Measurements from ENCODE around the gene TAF7L. TPM values are rescaled to one million over a fixed set of nuclear protein-coding genes. Genes with fewer than 3 reads are reported as not detected.
"Not testable (repeated sequence)": the region's sequence is repeated elsewhere in the genome, so short reads cannot be mapped to it uniquely, and the experiment has no call there.

The TAF7L gene, protein sequence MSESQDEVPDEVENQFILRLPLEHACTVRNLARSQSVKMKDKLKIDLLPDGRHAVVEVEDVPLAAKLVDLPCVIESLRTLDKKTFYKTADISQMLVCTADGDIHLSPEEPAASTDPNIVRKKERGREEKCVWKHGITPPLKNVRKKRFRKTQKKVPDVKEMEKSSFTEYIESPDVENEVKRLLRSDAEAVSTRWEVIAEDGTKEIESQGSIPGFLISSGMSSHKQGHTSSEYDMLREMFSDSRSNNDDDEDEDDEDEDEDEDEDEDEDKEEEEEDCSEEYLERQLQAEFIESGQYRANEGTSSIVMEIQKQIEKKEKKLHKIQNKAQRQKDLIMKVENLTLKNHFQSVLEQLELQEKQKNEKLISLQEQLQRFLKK
- 0.10 TPM in 1 of 2 replicates, not detected in the other for total RNA-seq

DNA sequence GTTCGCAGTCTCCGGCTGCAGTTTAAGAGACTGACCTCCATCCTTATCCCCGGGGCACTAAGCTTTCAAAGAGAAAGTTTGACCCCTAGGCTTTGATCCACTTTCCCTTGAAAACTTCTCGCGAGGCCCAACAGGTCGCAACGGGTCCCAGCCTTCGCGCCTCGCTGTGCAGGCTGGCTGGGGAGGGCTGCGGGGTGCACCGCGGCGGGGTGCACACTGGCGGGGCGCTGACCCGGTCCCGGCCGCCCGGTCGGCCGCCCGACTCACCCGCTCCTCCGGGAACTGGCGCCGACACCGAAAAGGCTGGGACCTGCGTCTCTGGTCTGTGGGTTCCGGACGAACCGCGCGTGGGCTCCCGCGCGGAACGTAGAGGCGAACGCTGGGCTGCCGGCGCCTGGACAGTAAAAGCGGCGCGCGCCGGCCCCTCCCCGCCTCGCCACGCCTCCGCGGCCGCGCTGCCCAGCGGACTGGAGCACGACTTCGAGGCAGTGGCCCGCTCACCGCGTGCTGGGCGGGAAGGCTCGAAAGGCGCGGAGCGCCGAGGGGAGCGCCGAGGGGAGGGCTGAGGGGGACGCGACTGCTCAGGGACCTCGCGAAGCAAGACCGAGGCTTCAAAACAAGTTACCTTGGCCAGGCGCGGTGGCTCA, at the start of gene TAF7L:
Gene TAF7L, minus strand, starts transcription at position 378 of the 647 bp plus-strand sequence. CDS start 3,791 bp downstream, outside the sequence.
- DNase-seq (ENCODE audit: low read depth) = no peak

DNA sequence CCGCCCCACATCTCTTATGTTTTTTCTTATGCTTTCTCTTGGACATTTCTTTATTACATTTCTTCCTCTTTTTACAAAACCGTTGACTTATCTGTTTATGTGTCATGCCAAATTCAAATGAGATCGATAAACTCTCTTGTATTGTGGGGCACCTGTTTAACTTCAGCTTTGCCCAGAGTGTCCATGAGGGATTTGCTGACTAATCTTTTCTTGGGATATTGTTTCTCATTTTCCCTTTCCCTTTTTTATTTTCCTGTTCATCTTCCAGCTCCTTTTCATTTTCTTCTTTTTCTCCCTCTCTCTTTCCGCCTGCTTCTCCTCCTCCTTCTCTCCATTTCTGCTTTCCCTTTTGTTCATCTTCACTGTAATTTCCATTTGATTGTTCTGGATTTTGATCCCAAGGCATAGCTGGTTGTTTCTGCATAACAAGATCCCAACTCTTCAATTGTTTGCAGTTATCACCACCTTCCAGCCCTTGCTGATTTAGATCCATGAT, 46.7 kb upstream of the TAF7L start:
- no peak for DNase-seq (ENCODE audit: low read depth)

DNA sequence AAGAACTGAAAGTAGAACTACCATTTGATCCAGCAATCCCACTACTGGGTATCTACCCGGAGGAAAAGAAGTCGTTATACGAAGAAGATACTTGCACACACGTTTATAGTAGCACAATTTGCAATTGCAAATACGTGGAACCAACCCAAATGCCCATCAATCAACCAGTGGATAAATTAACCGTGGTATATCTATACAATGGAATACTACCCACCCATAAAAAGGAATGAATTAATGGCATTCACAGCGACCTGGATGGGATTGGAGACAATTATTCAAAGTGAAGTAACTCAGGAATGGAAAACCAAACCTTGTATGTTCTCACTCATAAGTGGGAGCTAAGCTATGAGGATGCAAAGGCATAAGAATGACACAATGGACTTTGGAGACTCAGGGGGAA, 43.2 kb upstream of the TAF7L start:
- not testable (repeated sequence) for DNase-seq (ENCODE audit: low read depth)

DNA sequence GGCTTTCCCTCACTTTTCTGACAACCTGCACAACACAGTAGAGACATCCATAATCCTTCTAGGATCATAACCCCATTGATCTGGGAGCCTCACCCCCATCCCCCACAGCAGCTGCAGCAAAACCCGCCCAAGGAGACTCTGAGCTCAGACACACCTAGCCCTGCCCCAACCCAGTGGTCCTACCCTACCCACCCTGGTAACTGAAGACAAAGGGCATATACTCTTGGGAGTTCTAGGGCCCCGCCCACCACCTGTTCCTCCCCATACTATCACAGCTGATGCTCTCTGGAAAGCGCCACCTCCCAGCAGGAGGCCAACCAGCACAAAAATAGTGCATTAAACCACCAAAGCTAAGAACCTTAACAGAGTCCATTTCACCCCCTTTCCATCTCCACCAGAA, 35.5 kb upstream of the TAF7L start:
- DNase-seq (ENCODE audit: low read depth) = not testable (repeated sequence)

DNA sequence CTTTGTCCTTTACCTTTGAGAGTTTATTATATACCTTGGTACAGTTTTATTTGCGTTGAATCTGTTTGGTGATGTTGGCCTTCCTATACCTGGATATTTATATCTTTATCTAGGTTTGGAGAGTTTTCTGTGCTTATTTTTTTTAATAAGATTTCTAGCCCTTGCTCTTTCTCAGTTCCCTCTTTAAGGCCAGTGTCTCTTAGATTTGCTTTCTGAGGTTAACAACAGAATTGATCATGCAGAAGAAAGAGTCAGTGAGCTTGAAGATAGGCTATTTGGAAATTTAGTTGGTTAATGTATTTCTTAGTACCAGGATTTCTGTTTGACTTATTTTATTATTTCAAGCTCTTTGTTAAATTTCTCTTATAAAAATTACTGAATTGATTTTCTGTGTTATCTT, 12.7 kb upstream of the TAF7L start:
- no peak for DNase-seq (ENCODE audit: low read depth)

DNA sequence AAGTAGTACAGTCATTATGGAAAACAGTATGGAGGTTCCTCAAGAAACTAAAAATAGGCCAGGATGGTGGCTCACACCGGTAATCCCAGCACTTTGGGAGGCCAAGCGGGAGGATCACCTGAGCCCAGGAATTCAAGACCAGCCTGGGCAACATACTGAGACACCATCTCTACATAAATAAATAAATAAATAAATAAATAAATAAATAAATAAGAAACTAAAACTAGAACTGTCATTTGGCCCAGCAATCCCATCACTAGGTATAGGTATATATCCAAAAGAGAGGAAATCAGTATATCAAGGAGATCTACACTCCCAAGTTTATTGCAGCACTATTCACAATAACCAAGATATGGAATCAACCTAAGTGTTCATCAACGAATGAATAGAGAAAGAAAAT, 4.5 kb upstream of the TAF7L start:
- not testable (repeated sequence) for DNase-seq (ENCODE audit: low read depth)

DNA sequence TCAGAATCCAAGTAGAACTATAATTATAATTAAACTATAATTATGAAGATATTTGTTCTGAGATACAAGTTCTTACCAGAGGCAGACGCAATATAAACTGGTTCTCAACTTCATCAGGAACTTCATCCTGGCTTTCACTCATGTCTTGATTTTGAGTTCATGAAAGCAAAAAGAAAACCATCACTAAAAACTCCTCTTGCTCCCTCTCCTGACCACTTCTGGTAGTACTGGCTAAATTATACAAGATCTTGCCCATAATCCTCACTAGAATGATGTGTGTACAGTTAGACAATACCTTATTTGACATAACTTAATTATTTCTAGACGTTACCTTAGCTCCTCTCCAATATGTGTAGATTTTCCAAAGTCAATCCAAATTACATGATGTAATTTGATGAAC, 3.7 kb downstream of the TAF7L start:
- DNase-seq (ENCODE audit: low read depth) = peak; percentile 35

DNA sequence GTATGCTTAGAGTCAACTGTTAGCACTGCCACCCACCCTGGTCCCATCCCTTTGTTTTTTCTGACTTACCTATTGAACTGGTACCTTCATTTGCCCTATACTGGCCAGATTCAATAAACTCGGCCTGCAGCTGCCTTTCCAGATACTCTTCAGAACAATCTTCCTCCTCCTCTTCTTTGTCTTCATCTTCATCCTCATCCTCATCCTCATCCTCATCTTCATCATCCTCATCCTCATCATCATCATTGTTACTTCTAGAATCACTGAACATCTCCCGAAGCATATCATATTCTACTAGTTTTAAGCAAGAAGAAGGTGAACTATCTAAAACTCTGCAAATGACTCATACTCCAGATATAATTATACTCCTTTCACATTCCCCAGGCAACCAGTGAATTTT, 14.9 kb downstream of the TAF7L start:
- DNase-seq (ENCODE audit: low read depth) = no peak

DNA sequence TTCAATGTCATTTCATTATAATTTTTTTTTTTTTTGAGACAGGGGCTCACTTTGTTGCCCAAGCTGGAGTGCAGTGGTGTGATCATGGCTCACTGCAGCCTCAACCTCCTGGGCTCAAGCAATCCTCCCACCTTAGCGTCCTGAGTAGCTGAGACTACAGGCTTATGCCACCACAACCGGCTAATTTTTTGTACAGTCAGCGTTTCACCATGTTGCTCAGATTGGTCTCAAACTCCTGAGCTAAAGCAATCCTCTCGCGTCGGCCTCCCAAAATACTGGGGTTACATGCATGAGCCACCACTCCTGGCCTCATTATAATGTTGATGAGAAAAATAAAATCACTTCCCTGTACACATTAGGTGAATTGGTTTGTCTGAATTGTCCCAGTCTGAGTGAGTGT, 16.9 kb downstream of the TAF7L start:
- DNase-seq (ENCODE audit: low read depth) = no peak

DNA sequence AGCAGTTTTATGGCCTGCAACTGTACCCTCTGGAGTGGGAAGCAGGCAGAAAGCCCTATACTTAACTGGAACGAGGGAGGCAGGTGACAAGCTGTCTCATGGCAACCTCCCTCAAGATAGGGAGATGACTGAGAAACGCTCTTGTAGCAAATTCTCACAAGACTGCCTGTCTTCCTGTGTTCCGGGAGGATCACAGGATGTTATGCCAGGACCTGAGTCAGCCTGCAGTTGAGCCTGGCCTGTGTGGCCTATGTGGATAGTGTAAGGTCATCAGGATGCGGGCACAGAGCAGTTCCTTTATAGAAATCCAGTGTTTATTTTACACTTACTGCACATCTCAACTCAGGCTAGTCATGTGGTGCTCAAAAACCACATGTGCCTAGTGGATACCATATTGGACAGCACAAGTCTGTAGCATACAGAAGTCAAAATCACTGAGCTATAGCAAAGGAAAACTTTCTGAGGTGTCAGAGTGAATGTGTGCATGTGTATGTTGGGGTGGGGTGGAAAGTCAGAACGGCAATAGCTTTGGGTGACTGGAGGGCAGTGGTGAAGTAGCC, 25.2 kb downstream of the TAF7L start:
- DNase-seq (ENCODE audit: low read depth) = peak; percentile 39

DNA sequence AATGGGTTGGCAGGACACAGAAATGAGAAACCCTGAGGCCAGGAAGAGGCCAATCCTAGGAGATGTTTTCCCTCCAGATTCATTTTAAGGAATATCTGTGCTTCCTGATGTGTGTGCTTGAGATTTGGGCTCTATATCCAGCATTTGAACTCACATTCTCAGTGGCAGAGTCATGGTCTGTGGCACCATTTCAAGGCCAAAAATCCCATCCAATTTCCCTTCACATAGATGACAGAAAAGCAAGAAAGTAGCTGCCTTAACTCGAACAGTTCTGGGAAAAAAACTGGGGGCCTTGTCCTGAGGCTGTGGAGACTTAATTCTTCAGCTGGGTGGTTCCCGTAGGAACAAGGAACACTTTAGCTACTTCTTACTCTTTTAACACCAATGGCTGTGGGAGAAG, 27.4 kb downstream of the TAF7L start:
- no peak for DNase-seq (ENCODE audit: low read depth)

DNA sequence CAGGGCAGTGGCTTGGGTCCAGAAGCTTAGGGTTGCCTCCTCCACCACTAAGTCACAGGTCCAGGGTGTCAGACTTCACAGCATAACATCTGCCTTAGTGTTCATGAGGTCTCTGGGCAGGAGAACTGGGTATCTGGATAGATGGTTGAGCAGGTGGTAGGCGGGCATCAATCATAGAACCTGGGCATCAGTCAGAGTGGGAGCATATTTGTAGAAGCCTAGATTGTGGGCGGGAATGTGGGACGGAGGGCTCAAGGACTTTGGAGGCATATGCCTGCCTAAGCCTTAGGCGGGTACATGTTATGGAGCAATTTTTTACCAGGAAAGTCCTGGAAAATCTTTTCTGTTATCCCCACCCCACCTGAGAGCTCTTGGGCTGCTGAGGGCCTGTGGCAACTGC, 28.5 kb downstream of the TAF7L start:
- no peak for DNase-seq (ENCODE audit: low read depth)

DNA sequence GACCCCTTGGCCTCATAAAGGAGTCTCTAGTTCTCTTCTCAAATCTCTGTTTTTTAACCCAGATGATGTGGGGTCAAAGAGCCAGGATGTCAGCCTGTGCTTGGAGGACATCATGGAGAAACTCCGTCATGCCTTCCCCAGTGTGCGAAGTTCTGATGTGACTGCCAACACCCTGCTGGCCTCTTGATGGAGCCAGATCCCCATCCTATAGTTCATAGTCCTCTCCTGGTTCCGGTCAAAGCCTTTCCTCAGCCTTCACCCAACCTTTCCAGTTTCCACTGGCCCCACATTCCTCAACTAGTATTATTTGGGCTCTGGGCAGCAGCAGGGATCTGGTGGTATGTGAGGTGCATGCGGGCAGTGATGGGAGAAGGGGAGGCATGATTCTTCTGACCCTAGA, 30.7 kb downstream of the TAF7L start:
- DNase-seq (ENCODE audit: low read depth) = no peak

DNA sequence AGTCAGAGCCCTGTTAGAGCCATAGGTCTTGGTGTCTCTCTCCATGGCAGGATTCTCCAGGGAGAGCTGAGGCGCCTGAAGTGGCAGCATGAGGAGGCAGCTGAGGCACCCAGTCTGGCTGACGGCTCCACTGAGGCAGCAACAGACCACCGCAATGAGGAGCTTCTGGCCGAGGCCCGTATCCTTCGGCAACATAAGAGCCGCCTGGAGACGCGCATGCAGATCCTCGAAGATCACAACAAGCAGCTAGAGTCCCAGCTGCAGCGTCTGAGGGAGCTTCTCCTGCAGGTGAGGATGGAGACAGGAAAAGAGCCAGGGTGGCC, 32.9 kb downstream of the TAF7L start:
- DNase-seq (ENCODE audit: low read depth) = no peak

DNA sequence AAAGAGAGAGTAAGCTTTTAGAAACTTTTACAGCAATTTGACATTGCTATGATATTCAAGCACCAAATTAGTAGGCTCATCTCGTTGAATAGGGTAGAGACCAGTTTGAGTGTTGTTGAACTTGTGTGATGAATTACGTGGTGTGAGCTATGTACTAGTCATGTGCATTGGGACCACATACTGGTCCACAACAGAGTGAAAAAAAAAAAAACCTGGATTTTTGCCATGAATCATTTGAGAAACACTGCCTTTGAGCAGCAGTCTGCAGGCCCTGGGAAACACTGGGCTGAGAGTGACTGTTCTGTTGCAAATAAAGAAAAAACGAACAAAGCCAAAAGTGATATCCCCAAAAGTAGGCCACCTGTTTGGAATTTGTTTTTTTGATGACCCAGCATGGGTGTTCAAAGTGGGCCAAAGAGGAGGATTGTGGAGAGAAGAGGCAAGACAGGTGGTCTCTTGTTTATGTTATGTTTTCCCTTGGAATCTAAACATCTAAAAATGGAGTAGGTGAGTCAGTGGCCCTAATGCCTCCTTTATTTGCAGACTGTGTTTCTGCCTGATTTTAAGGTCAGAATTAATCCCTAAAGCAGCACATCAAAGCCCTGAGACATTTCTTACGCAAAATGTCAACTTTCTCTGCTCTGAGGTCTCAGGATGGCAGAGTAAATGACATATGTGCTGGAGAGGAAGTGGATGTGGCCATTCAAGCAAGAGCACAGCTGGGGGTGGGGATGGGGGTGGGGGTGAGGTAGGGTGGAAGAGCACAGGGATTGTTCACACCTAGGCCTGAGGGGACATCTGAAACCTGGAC, 33.5 kb downstream of the TAF7L start:
- DNase-seq (ENCODE audit: low read depth) = no peak

DNA sequence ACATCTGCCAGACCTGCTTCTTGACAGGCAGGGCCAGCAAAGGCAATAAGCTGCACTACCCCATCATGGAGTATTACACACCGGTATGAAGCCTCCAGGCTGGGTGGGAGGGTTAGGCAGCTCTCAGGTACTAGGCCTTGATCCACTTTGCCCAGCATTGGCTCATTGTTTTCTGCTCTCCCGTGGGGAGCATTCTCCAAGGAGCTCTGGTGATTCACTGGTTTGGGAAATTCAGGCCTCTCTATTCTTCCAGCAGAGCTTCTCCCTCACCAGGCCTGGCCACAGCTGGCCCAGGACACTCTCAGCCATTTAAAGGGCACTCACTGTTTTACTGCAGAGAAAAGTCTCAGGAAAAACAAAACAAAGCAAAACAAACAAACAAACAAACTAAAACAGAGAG, 38.5 kb downstream of the TAF7L start:
- DNase-seq (ENCODE audit: low read depth) = no peak

DNA sequence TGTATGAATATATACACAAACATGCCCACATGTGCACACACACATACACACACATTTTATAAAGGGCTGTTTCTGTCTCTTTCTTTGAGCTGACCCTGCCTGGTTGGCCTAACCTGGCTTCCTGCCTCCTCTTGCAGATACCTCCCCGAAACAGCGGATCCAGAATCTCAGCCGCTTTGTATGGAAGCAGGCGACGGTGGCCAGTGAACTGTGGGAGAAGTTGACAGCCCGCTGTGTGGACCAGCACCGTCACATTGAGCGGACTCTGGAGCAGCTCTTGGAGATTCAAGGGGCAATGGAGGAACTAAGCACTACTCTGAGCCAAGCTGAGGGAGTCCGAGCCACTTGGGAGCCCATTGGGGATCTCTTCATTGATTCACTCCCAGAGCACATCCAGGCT, 49.6 kb downstream of the TAF7L start:
- no peak for DNase-seq (ENCODE audit: low read depth)

DNA sequence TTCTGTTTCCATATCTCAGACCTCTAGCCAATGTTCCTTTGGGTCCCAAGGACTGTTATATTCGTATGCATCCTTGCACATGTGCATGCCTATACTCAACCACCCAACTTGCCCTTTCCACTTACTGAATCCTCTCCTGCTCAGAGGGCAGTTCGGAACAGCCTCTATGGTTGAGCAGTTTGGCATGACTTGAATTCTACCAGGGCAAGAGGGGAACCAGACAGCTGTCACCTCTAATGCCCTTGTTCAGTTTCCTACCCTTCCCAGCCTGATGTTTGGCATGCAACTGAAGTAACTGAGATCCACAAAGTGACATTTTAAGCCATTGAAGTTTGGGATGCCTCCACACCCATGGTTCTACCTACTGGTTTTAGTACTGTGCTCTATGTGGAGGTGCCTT, 54.1 kb downstream of the TAF7L start:
- no peak for DNase-seq (ENCODE audit: low read depth)

DNA sequence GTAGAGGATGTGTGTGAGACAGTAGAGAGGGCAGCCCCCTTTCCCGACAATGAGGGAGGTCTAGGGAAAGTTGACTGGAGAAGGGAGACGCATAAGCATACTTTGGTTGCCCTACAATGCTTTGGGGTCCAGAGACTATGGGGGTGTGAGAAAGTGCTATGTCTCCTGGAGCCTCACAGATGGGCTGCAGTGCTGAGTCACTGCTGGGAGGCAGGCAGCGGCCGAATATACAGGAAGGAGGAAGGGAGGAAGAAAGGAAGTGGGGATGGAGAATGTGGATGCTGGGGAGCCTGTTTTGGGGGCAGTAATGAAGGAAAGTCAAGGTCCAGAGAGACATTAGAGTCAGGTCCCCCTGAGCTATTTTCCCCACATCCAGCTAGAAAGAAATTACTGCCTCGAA, 58.8 kb downstream of the TAF7L start:
- no peak for DNase-seq (ENCODE audit: low read depth)

DNA sequence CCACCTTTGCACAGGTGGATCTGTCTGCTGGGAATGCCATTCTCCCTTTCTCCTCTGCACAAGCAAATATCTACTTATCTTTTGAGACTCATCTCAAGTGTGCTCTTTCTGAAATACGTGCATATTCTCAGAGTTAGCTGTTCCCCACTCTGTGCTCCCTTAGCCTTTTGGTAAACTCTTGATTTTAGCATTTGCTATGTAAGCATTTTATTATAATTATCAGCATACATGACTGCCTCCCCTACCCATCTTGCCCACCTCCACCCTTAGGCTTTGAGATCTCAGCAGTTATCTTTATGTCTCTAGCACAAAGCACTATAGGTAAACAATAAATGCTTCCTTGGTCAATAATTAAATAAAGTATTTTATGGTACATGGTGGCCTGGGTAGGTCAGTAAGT, 60.1 kb downstream of the TAF7L start:
- DNase-seq (ENCODE audit: low read depth) = no peak

DNA sequence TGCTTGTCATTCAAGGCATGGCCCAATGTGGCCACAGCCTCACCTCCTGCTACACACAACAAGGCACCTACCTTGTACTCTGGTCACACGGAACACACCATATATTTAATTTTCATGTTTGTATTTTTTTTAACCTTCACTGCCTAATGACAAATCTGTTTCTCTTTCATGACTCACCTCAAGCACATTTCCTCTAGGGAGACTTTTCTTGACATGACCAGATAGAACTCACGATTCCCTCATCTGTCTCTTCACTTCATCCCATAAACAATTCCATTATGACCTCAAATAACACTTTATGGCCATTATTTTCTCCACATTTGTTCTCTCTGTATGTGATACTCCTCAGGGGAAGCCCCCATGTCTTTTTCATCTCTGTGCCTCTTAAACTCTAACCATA, 60.5 kb downstream of the TAF7L start:
- DNase-seq (ENCODE audit: low read depth) = no peak

DNA sequence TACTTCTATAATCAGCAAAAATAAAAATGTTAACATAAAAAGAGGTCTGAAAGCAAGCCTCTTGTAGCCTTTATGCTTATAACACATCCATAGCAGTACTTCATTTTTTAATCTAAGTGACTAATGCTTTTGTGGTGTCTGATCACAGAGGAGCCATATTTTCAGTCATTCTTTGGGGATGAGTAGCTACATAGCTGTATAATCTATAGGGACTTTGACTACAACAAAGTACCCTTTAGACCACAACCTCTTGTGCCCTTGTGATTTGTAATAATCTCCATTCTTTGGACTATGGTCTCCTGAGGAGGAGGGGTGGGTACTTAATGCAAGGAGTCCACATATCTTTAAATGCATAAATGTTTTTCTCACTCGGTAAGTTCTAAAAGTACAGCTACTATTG, 62.0 kb downstream of the TAF7L start:
- DNase-seq (ENCODE audit: low read depth) = peak; percentile 2

All from renal cortical epithelial cell (primary cell).